Gastrocnemius medialis (tissue), 4 donors: ENCODE data around the gene DGKH.

Source experiments
- POLR2A ChIP-seq, 2 donors: fragments of 450-650 bp; IDR thresholded peaks; one replicate each; pipeline ENCODE4 v1.6.1; 2017; ENCODE audit warnings: antibody characterized with exemption in 2 of 2, mild to moderate bottlenecking in 2 of 2, moderate library complexity in 2 of 2
- TF ChIP-seq, protein P1 (sequence below), 5 experiments: fragments of 450-650 bp in 3 of 5; fragments of 200-600 bp in 2 of 5; sonication (generic) in 2 of 5; IDR thresholded peaks in 4 of 5; conservative IDR thresholded peaks in 1 of 5; 1 replicate in 4 of 5; 2 replicates in 1 of 5; pipeline ENCODE4 v1.5.1; 2016 to 2019; ENCODE audit warnings: antibody characterized with exemption in 5 of 5, mild to moderate bottlenecking in 3 of 5, moderate library complexity in 3 of 5

DNA sequence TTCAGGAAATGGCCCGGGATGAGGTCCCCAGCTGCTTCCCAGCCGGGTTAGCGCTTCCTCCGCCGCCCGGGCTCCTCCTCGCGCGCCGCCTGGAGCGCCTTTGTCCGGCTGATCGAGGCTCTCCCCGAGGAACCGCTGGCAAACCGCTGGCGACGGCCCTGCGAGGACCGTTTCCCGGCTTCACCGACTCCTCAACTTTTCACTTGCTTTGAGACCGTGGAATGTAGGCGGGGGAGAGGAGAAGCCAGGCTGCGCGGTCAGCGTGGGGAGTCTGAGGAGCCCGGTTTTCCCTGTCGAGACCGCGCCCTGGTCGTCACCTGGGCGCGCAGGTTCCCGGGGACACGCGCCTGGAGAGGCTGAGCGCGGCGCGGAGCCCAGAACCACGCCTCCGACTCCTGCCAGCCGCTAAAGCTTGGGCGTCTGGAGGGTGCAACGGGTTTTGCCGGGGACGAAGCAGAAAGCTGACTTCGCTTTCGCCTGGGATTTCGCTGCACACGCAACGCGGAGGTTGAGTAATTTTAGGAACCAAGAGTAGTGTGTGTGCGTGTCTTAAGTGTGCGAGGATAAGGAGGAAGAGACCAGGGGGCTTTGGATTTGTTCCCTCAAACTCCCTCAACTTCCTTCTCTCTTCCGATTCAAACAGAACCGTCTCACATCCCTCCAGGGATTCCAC lies 7.3 kb upstream of the DGKH start:
- TF ChIP-seq, protein P1, sequence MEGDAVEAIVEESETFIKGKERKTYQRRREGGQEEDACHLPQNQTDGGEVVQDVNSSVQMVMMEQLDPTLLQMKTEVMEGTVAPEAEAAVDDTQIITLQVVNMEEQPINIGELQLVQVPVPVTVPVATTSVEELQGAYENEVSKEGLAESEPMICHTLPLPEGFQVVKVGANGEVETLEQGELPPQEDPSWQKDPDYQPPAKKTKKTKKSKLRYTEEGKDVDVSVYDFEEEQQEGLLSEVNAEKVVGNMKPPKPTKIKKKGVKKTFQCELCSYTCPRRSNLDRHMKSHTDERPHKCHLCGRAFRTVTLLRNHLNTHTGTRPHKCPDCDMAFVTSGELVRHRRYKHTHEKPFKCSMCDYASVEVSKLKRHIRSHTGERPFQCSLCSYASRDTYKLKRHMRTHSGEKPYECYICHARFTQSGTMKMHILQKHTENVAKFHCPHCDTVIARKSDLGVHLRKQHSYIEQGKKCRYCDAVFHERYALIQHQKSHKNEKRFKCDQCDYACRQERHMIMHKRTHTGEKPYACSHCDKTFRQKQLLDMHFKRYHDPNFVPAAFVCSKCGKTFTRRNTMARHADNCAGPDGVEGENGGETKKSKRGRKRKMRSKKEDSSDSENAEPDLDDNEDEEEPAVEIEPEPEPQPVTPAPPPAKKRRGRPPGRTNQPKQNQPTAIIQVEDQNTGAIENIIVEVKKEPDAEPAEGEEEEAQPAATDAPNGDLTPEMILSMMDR (IDR thresholded peaks at IDR 0.05 in 4 of 5, conservative IDR thresholded peaks at IDR 0.05 in 1 of 5): no peak
- no peak for TF ChIP-seq POLR2A (IDR thresholded peaks at IDR 0.05)
